HCT116 (cell line): Measurements from ENCODE around the gene RAD51D. TPM values are rescaled to one million over a fixed set of nuclear protein-coding genes. Genes with fewer than 3 reads are reported as not detected.
"Not testable (repeated sequence)": the region's sequence is repeated elsewhere in the genome, so short reads cannot be mapped to it uniquely, and the experiment has no call there.

Source experiments
- ATAC-seq: fragments of 200-7000 bp; cut with Tn5 transposase; 2 replicates; pipeline ENCODE4 v1.9.1; 2020; ENCODE audit warnings: mild to moderate bottlenecking, moderate library complexity
- BruUV-seq: library from RNA; stranded (reverse); fragments of 400-500 nt; replicated peaks from 2 replicates; lab custom pipeline; 2021; lab: Mats Ljungman, UMichigan
- CTCF ChIA-PET: fragments of 300-600 bp; sonication (Branson Sonifier 250); formaldehyde crosslinking; loops from one replicate; lab custom pipeline; 2021; ENCODE audit warnings: antibody characterized with exemption; lab: Charles Lee
- POLR2A ChIA-PET: fragments of 300-600, 350-600 bp; sonication (Branson Sonifier 250); formaldehyde crosslinking; loops from one replicate; lab custom pipeline; 2021; ENCODE audit warnings: antibody characterized with exemption; lab: Charles Lee
- RAD21 ChIA-PET, 2 experiments: fragments of 300-600 bp; sonication (Branson Sonifier 250); formaldehyde crosslinking; loops; one replicate each; lab custom pipeline; 2023; ENCODE audit warnings: low total read pairs in 2 of 2; ENCODE audit not compliant: uncharacterized antibody in 2 of 2, unreplicated experiment in 2 of 2, low non-redundant PET in 1 of 2; lab: Charles Lee
- DNase-seq: peaks from one replicate; pipeline ENCODE4 v3.0.0-alpha.2; 2010; ENCODE audit warnings: low read depth, low spot score
- H2AFZ ChIP-seq: fragments of 200-600 bp; shearing (Covaris generic), sonication (generic); 2 replicates; pipeline ENCODE4 v1.6.1; 2017; ENCODE audit warnings: low read depth, mixed run types, mixed read lengths, antibody characterized with exemption, low read length; ENCODE audit not compliant: poor library complexity, severe bottlenecking
- H3K27ac ChIP-seq: 2 replicates; pipeline ENCODE4 v1.5.1; 2012; ENCODE audit warnings: low read depth, low read length
- H3K27me3 ChIP-seq: fragments of 200-600 bp; sonication (generic); 2 replicates; pipeline ENCODE4 v1.6.1; 2016; ENCODE audit warnings: mixed run types, low read length, mixed read lengths; ENCODE audit not compliant: insufficient read depth
- H3K36me3 ChIP-seq, 2 experiments: fragments of 200-500 bp in 1 of 2; fragments of 200-600 bp in 1 of 2; sonication (Bioruptor generic) in 1 of 2; sonication (generic) in 1 of 2; 2 replicates each; pipeline versions ENCODE4 v1.5.1 to v1.6.1; 2014 to 2016; ENCODE audit warnings: low read length in 2 of 2, inconsistent platforms in 1 of 2, mixed read lengths in 1 of 2, mixed run types in 1 of 2; ENCODE audit not compliant: insufficient read depth in 2 of 2, control insufficient read depth in 1 of 2
- H3K4me1 ChIP-seq, 2 experiments: fragments of 200-600 bp in 1 of 2; sonication (generic) in 1 of 2; 2 replicates each; pipeline versions ENCODE4 v1.5.1 to v1.6.1; 2012 to 2017; ENCODE audit warnings: low read length in 2 of 2, inconsistent platforms in 1 of 2, mild to moderate bottlenecking in 1 of 2, mixed read lengths in 1 of 2, mixed run types in 1 of 2, moderate library complexity in 1 of 2; ENCODE audit not compliant: insufficient read depth in 2 of 2, control insufficient read depth in 1 of 2
- H3K4me2 ChIP-seq: fragments of 200-600 bp; sonication (generic); 2 replicates; pipeline ENCODE4 v1.6.1; 2017; ENCODE audit warnings: mixed run types, low read length, mixed read lengths
- H3K4me3 ChIP-seq, 2 experiments: fragments of 200-600 bp in 1 of 2; sonication (generic) in 1 of 2; replicated peaks in 1 of 2; 2 replicates each; pipeline ENCODE4 v1.5.1; 2011 to 2016; ENCODE audit warnings: low read length in 2 of 2, control low read depth in 1 of 2, low read depth in 1 of 2, mild to moderate bottlenecking in 1 of 2, mixed read lengths in 1 of 2, mixed run types in 1 of 2
- H3K79me2 ChIP-seq: fragments of 200-600 bp; sonication (generic); 2 replicates; pipeline ENCODE4 v1.6.1; 2017; ENCODE audit warnings: mild to moderate bottlenecking, mixed run types, low read length, moderate library complexity, mixed read lengths; ENCODE audit not compliant: insufficient read depth
- H3K9ac ChIP-seq: fragments of 200-600 bp; sonication (generic); 2 replicates; pipeline ENCODE4 v1.6.1; 2016; ENCODE audit warnings: low read length, mixed read lengths
- H3K9me2 ChIP-seq: fragments of 200-600 bp; sonication (generic), shearing (Covaris generic); 2 replicates; pipeline ENCODE4 v1.6.1; 2017; ENCODE audit warnings: mixed run types, mild to moderate bottlenecking, moderate library complexity; ENCODE audit not compliant: insufficient read depth
- H3K9me3 ChIP-seq, 2 experiments: fragments of 200-500 bp in 1 of 2; fragments of 200-600 bp in 1 of 2; sonication (Bioruptor generic) in 1 of 2; sonication (generic) in 1 of 2; 2 replicates each; pipeline ENCODE4 v1.6.1; 2014 to 2017; ENCODE audit warnings: low read length in 2 of 2, mixed read lengths in 2 of 2, inconsistent platforms in 1 of 2, low read depth in 1 of 2, mild to moderate bottlenecking in 1 of 2, mixed run types in 1 of 2, moderate library complexity in 1 of 2; ENCODE audit not compliant: control insufficient read depth in 1 of 2, insufficient read depth in 1 of 2
- H4K20me1 ChIP-seq: fragments of 200-600 bp; sonication (generic), shearing (Covaris generic); 2 replicates; pipeline ENCODE4 v1.6.1; 2017; ENCODE audit warnings: mixed run types, mild to moderate bottlenecking, moderate library complexity; ENCODE audit not compliant: insufficient read depth
- POLR2AphosphoS5 ChIP-seq: IDR thresholded peaks from 2 replicates; pipeline ENCODE4 v1.6.1; 2011; ENCODE audit warnings: mild to moderate bottlenecking, low read depth, low read length, moderate library complexity
- SRF ChIP-seq: IDR thresholded peaks from 2 replicates; pipeline ENCODE4 v1.6.1; 2012; ENCODE audit warnings: low read depth
- ZNF274 ChIP-seq: fragments of 200-500 bp; sonication (Bioruptor generic); IDR thresholded peaks from 2 replicates; pipeline ENCODE4 v1.6.1; 2014; ENCODE audit warnings: mild to moderate bottlenecking, low read depth, low read length, inconsistent platforms
- intact Hi-C: fragments of 100-400 bp; cut with micrococcal nuclease; formaldehyde crosslinking; loops from 2 replicates; pipeline ENCODE4 v1.10.0; 2022
- total RNA-seq: library from RNA; stranded (reverse); gene quantifications from one replicate; pipeline ENCODE4 v1.2.1, GENCODE V29; 2021; ENCODE audit not compliant: unreplicated experiment

Gene RAD51D
- total RNA-seq, 1 experiment from 2014 or later: 12.9 TPM

DNA sequence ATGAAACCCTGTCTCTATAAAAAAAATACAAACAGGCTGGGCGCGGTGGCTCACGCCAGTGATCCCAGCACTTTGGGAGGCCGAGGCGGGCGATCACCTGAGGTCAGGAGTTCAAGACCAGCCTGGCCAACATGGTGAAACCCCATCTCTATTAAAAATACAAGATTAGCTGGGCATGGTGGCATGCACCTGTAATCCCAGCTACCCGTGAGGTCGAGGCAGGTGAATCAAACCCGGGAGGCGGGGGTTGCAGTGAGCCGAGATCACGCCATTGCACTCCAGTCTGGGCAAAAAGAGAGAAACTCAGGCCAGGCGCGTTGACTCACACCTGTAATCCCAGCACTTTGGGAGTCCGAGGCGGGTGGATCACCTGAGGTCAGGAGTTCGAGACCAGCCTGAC is 8.9 kb downstream of the RAD51D start:
- H3K79me2 ChIP-seq, H2AFZ ChIP-seq, BruUV-seq, H3K9me2 ChIP-seq, H3K36me3 ChIP-seq, intact Hi-C loops, H4K20me1 ChIP-seq, DNase-seq, H3K9me3 ChIP-seq, H3K27ac ChIP-seq, H3K4me3 ChIP-seq, POLR2A ChIA-PET, ATAC-seq, H3K9ac ChIP-seq, RAD21 ChIA-PET, H3K27me3 ChIP-seq, CTCF ChIA-PET, H3K4me2 ChIP-seq: not testable (repeated sequence)
- peaks cover 4 to 18% of the 10 kb centered on the region in 2 experiments; a peak in 3 of 4 replicates for H3K4me1 ChIP-seq

DNA sequence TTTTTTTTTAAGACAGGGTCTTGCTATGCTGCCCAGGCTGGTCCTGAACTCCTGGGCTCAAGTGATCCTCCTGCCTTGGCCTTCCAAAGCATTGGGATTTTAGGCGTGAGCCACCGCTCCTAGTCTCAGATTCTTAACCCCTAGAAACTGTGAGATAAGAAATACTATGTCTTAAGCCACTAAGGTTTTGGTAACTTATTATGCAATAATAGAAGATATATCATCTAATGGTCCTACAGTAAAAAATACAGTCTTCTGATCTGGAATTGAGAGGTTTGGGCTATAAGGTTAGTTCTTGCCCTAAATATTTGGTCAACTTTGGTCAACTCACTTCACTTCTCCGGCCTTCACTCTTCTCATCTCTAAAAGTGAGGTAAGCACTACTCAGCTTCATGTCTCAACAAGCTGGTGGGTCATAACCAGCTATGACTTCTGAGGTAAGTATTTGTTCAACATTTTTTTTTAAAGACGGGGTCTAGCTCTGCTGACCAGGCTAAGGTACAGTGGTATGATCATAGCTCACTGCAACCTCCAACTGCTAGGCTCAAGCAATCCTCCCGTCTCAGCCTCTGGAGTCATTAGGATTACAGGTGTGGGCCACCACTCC is 14.7 kb downstream of the RAD51D start:
- ChIA-PET RAD21 (no interaction called here), POLR2A (interaction anchor here (1.0 kb wide), 1 partner anchor 11 kb away, joined by 3 read pairs; no protein-coding TSS in a partner anchor), CTCF (no interaction called here)
- no peaks in the 10 kb centered on the region for H3K9me3 ChIP-seq
- H3K9ac ChIP-seq: no peak overlapping the region
- no peak overlapping the region for H3K27ac ChIP-seq
- ATAC-seq: no peak
- no peak overlapping the region for H2AFZ ChIP-seq
- BruUV-seq: no TSS peak
- peaks cover 7 to 22% of the 10 kb centered on the region in 2 experiments for H3K36me3 ChIP-seq
- no peak for DNase-seq
- no peaks in the 10 kb centered on the region for H4K20me1 ChIP-seq
- H3K9me2 ChIP-seq: no peaks in the 10 kb centered on the region
- intact Hi-C loops: no loop called here
- H3K27me3 ChIP-seq: no peaks in the 10 kb centered on the region
- H3K4me1 ChIP-seq: peaks cover 4 to 18% of the 10 kb centered on the region in 2 experiments; a peak in 3 of 4 replicates
- H3K4me3 ChIP-seq: no peak overlapping the region
- H3K4me2 ChIP-seq: no peak overlapping the region
- H3K79me2 ChIP-seq: no peaks in the 10 kb centered on the region
- TF ChIP-seq SRF (no peak), POLR2AphosphoS5 (no peak), ZNF274 (no peak)
